Measurements from ENCODE around the gene MON1B. TPM values are rescaled to one million over a fixed set of nuclear protein-coding genes. Genes with fewer than 3 reads are reported as not detected.
A peak's percentile ranks its signal among the peaks of the same experiment; 100 is the strongest.

MON1B gene
- total and polyA plus RNA-seq, 2 of the 8 experiments (the other 6 are each of a cell fraction or from before 2014, with no cell fraction given), result 20.0 to 45.9 TPM

- Histone ChIP-seq H3K23ac (ENCODE audit: insufficient read length) (no peak overlapping the region), H2BK15ac (ENCODE audit: low read length) (no peak overlapping the region), H3K36me3 (ENCODE audit: control insufficient read depth in 2 of 4, insufficient read depth in 4 of 4, low read length in 3 of 4) (no peaks in the 10 kb centered on the region), H4K20me1 (replicated peaks in 1 of 2; ENCODE audit: control insufficient read depth in 1 of 2, insufficient read depth in 2 of 2, low read length in 2 of 2) (no peaks in the 10 kb centered on the region), H3K14ac (ENCODE audit: insufficient read length) (no peak overlapping the region), H3K4me3 (ENCODE audit: extremely low read depth in 1 of 4, insufficient read depth in 2 of 4, low read depth in 3 of 4, low read length in 4 of 4) (no peak overlapping the region), H2BK120ac (replicated peaks; ENCODE audit: low read depth, low read length) (no peak overlapping the region), H2BK12ac (ENCODE audit: low read depth, low read length) (no peak overlapping the region), H3K4me1 (replicated peaks in 1 of 4; ENCODE audit: control insufficient read depth in 3 of 4, insufficient read depth in 4 of 4, low read length in 3 of 4) (peaks cover 12 to 20% (median 14%) of the 10 kb centered on the region in 4 experiments), H4K5ac (ENCODE audit: insufficient read length, low read depth, low read length) (no peak overlapping the region), H2AK5ac (ENCODE audit: low read depth, low read length) (no peak overlapping the region), H3K18ac (ENCODE audit: extremely low read depth, low read length) (no peak overlapping the region), H3K4ac (replicated peaks; ENCODE audit: insufficient read length, low read depth, low read length) (no peak overlapping the region), H3K79me2 (ENCODE audit: control insufficient read depth in 1 of 2, insufficient read depth in 2 of 2, low read length in 2 of 2) (no peaks in the 10 kb centered on the region), H4K8ac (ENCODE audit: extremely low read depth, insufficient read depth, low read length) (no peak overlapping the region), H3K27ac (ENCODE audit: low read depth, low read length) (no peak overlapping the region), H4K91ac (replicated peaks; ENCODE audit: insufficient read length, low read length) (peak overlapping the region; percentile 30), H3K27me3 (replicated peaks in 1 of 4; ENCODE audit: control insufficient read depth in 3 of 4, extremely low read depth in 1 of 4, insufficient read depth in 3 of 4, low read length in 3 of 4) (no peaks in the 10 kb centered on the region; a peak in 1 of 7 replicates), H3K9me3 (ENCODE audit: insufficient read depth in 2 of 2, low read depth in 1 of 2, low read length in 1 of 2) (no peaks in the 10 kb centered on the region), H3K23me2 (ENCODE audit: low read depth, low read length) (peaks cover 4% of the 10 kb centered on the region; the same call in 1 of the 2 replicates), H3K56ac (replicated peaks; ENCODE audit: insufficient read length, low read depth, low read length) (no peak overlapping the region), H3K9ac (replicated peaks in 1 of 4; ENCODE audit: extremely low read depth in 1 of 4, low read depth in 3 of 4, low read length in 3 of 4) (no peak overlapping the region), H2BK20ac (ENCODE audit: low read length) (no peak overlapping the region), H3K79me1 (ENCODE audit: low read depth, low read length) (no peaks in the 10 kb centered on the region), H2AFZ (ENCODE audit: low read length) (no peak overlapping the region), H3K4me2 (ENCODE audit: insufficient read depth in 1 of 2, low read depth in 2 of 2, low read length in 2 of 2) (no peak overlapping the region), H2BK5ac (ENCODE audit: low read depth, low read length) (no peak overlapping the region)
- no peak for FAIRE-seq
- TF ChIP-seq FOSL1 (IDR thresholded peaks at IDR 0.05; ENCODE audit: insufficient read depth, low read depth, low read length) (no peak), TAF1 (IDR thresholded peaks at IDR 0.05; ENCODE audit: low read depth, low read length) (no peak), SIN3A (conservative IDR thresholded peaks at IDR 0.05 in 1 of 2, IDR thresholded peaks at IDR 0.05 in 1 of 2; ENCODE audit: low read depth in 1 of 2, low read length in 2 of 2) (peak in 1 of 2 experiments; percentile 36; a peak in 1 of 4 replicates), BCL11A (IDR thresholded peaks at IDR 0.05; ENCODE audit: low read depth in 2 of 2, low read length in 2 of 2) (no peak)
- ChIA-PET POLR2A (ENCODE audit: partially characterized antibody) (interaction anchor here (1.0 to 2.8 kb wide), 3 partner anchors 10 to 16 kb away, joined by 3 to 9 read pairs (median 4); partner anchors contain the start of gene MON1B), CTCF (ENCODE audit: partially characterized antibody) (interaction anchor here (1.3 kb wide), 1 partner anchor 9 kb away, joined by 5 read pairs; no protein-coding TSS in a partner anchor)
- 76% methylated on average over 5 of the region's 5 CpGs; no CpG with 5 or more reads in 1 of the 2 experiments for WGBS, 2 experiments (ENCODE audit: extremely low coverage in 1 of 2, insufficient coverage in 1 of 2, insufficient read length in 1 of 2, insufficient replicate concordance in 2 of 2, low coverage in 1 of 2, low lambda C conversion rate in 2 of 2, missing lambda C conversion rate in 1 of 2)
- DNase-seq (ENCODE audit: low read depth in 1 of 2, low spot score in 2 of 2), result no peak
Measured at GRCh38 chr16:77207030-77207429, 16.0 kb downstream of the MON1B start.
